PC-9 (cell line): Measurements from ENCODE around the gene HOATZ.

Experiments
- CTCF ChIP-seq: fragments of 200-600 bp; sonication (generic); conservative IDR thresholded peaks from 2 replicates; pipeline ENCODE4 v1.6.1; 2017; ENCODE audit warnings: mixed run types, antibody characterized with exemption, mild to moderate bottlenecking, moderate library complexity
- EZH2 ChIP-seq: fragments of 200-600 bp; sonication (generic); IDR thresholded peaks from 2 replicates; pipeline ENCODE4 v1.8.0; 2017; ENCODE audit warnings: antibody characterized with exemption, low read depth

- TF ChIP-seq CTCF (peak; percentile 24; the same call in 1 of the 2 replicates), EZH2 (no peak)
These were observed 14.0 kb downstream of the HOATZ start for GRCh38 chr11:111528557-111528956.
